HepG2 (cell line): ENCODE data around the gene PARN. TPM values are rescaled to one million over a fixed set of nuclear protein-coding genes. Genes with fewer than 3 reads are reported as not detected.
A peak's percentile ranks its signal among the peaks of the same experiment; 100 is the strongest.

Experiments used
- ATM ChIP-seq: fragments of 450-650 bp; IDR thresholded peaks from 2 replicates; pipeline ENCODE4 v1.7.1; 2017; ENCODE audit warnings: mild to moderate bottlenecking, borderline replicate concordance
- BHLHE40 ChIP-seq: IDR thresholded peaks from 2 replicates; pipeline ENCODE4 v1.6.1; 2011; ENCODE audit warnings: low read length, improper control_type of control experiment
- EED ChIP-seq: sonication (generic); formaldehyde crosslinking; IDR thresholded peaks from 2 replicates; pipeline ENCODE4 v1.5.0; 2020; ENCODE audit warnings: mild to moderate bottlenecking, missing genetic modification reagents
- GATAD1 ChIP-seq: IDR thresholded peaks from 2 replicates; pipeline ENCODE4 v1.6.1; 2016; ENCODE audit warnings: missing genetic modification reagents, missing compliant biosample characterization
- HES4 ChIP-seq: sonication (generic); formaldehyde crosslinking; IDR thresholded peaks from 2 replicates; pipeline ENCODE4 v1.9.0; 2021; ENCODE audit warnings: mild to moderate bottlenecking, missing genetic modification reagents, borderline replicate concordance
- KLF11 ChIP-seq: IDR thresholded peaks from 2 replicates; pipeline ENCODE4 v1.6.1; 2016; ENCODE audit warnings: missing compliant biosample characterization
- KLF13 ChIP-seq: sonication (generic); formaldehyde crosslinking; IDR thresholded peaks from 2 replicates; pipeline ENCODE4 v1.4.0; 2020; ENCODE audit warnings: mild to moderate bottlenecking, missing genetic modification reagents
- MEIS1 ChIP-seq: sonication (generic); formaldehyde crosslinking; IDR thresholded peaks from 2 replicates; pipeline ENCODE4 v1.9.0; 2021; ENCODE audit warnings: mild to moderate bottlenecking, missing genetic modification reagents, moderate library complexity, borderline replicate concordance
- MTF2 ChIP-seq: sonication (generic); formaldehyde crosslinking; IDR thresholded peaks from 2 replicates; pipeline ENCODE4 v1.5.0; 2020; ENCODE audit warnings: missing genetic modification reagents, borderline replicate concordance
- NFIB ChIP-seq: sonication (generic); formaldehyde crosslinking; IDR thresholded peaks from 2 replicates; pipeline ENCODE4 v1.9.0; 2021; ENCODE audit warnings: missing genetic modification reagents, mild to moderate bottlenecking, borderline replicate concordance
- NR1H2 ChIP-seq: sonication (generic); formaldehyde crosslinking; IDR thresholded peaks from 2 replicates; pipeline ENCODE4 v1.8.1; 2022; ENCODE audit warnings: low read depth, missing genetic modification reagents, borderline replicate concordance
- SIX4 ChIP-seq: sonication (generic); formaldehyde crosslinking; IDR thresholded peaks from 2 replicates; pipeline ENCODE4 v1.4.0; 2020; ENCODE audit warnings: missing genetic modification reagents
- TEAD3 ChIP-seq: optimal IDR thresholded peaks from 2 replicates; pipeline ENCODE3; 2016; ENCODE audit warnings: borderline replicate concordance
- TOPORS ChIP-seq: sonication (generic); formaldehyde crosslinking; IDR thresholded peaks from 2 replicates; pipeline ENCODE4 v1.8.0; 2023; ENCODE audit warnings: mild to moderate bottlenecking, missing genetic modification reagents
- YY1 ChIP-seq: IDR thresholded peaks from 2 replicates; pipeline ENCODE4 v1.6.1; 2011; ENCODE audit warnings: low read length, low read depth, moderate library complexity, mild to moderate bottlenecking; ENCODE audit not compliant: insufficient read depth, insufficient replicate concordance
- ZBTB21 ChIP-seq: sonication (generic); formaldehyde crosslinking; IDR thresholded peaks from 2 replicates; pipeline ENCODE4 v1.4.0; 2020; ENCODE audit warnings: missing genetic modification reagents
- ZFP36L2 ChIP-seq: sonication (generic); formaldehyde crosslinking; IDR thresholded peaks from 2 replicates; pipeline ENCODE4 v1.4.0; 2020; ENCODE audit warnings: missing genetic modification reagents
- ZKSCAN1 ChIP-seq: fragments of 150-350 bp; IDR thresholded peaks from 2 replicates; pipeline ENCODE4 v1.6.1; 2014; ENCODE audit warnings: low read length
- ZNF180 ChIP-seq: sonication (generic); formaldehyde crosslinking; IDR thresholded peaks from 2 replicates; pipeline ENCODE4 v1.4.0; 2020; ENCODE audit warnings: low read depth, missing genetic modification reagents, borderline replicate concordance
- ZNF317 ChIP-seq: sonication (generic); formaldehyde crosslinking; IDR thresholded peaks from 2 replicates; pipeline ENCODE4 v1.5.0; 2020; ENCODE audit warnings: mild to moderate bottlenecking, missing genetic modification reagents
- ZNF431 ChIP-seq: sonication (generic); formaldehyde crosslinking; IDR thresholded peaks from 2 replicates; pipeline ENCODE4 v1.9.0; 2022; ENCODE audit warnings: missing genetic modification reagents, low read depth, mild to moderate bottlenecking, borderline replicate concordance
- ZNF883 ChIP-seq: sonication (generic); formaldehyde crosslinking; IDR thresholded peaks from 2 replicates; pipeline ENCODE4 v1.5.1; 2020; ENCODE audit warnings: mild to moderate bottlenecking, missing genetic modification reagents; ENCODE audit errors: not compliant biosample characterization
- polyA plus RNA-seq, 8 experiments: library from polyadenylated mRNA; depleted of rRNA in 3 of 8; stranded (reverse) in 7 of 8; unstranded in 1 of 8; fragments of >200 nt; fragmentation: Illumina TruSeq in 4 of 8; extraction: Trizol in 4 of 8; gene quantifications; 2 replicates each; pipeline versions ENCODE4 v1.2.1 to v1.2.3, GENCODE V29; 2011 to 2016; ENCODE audit warnings: low read depth in 4 of 8, missing spikeins in 1 of 8, mixed read lengths in 1 of 8; ENCODE audit not compliant: insufficient read depth in 1 of 8
- total RNA-seq, 5 experiments: library from RNA; depleted of rRNA; stranded (reverse); fragments of >200 nt; fragmentation: Illumina TruSeq; extraction: Trizol; gene quantifications; 2 replicates each; pipeline ENCODE4 v1.2.3, GENCODE V29; 2016; ENCODE audit warnings: low read depth in 1 of 5
- TF ChIP-seq, protein P1 (sequence below): sonication (generic); formaldehyde crosslinking; IDR thresholded peaks from 2 replicates; pipeline ENCODE4 v1.4.0; 2020; ENCODE audit warnings: mild to moderate bottlenecking, missing genetic modification reagents
- TF ChIP-seq, protein P2 (sequence below): sonication (generic); formaldehyde crosslinking; IDR thresholded peaks from 2 replicates; pipeline ENCODE4 v1.4.0; 2020; ENCODE audit warnings: mild to moderate bottlenecking, missing genetic modification reagents, borderline replicate concordance

Gene PARN
- total and polyA plus RNA-seq, 2 of the 13 experiments (the other 11 are each of a cell fraction or from before 2014, with no cell fraction given), result 13.3 to 47.6 TPM

DNA sequence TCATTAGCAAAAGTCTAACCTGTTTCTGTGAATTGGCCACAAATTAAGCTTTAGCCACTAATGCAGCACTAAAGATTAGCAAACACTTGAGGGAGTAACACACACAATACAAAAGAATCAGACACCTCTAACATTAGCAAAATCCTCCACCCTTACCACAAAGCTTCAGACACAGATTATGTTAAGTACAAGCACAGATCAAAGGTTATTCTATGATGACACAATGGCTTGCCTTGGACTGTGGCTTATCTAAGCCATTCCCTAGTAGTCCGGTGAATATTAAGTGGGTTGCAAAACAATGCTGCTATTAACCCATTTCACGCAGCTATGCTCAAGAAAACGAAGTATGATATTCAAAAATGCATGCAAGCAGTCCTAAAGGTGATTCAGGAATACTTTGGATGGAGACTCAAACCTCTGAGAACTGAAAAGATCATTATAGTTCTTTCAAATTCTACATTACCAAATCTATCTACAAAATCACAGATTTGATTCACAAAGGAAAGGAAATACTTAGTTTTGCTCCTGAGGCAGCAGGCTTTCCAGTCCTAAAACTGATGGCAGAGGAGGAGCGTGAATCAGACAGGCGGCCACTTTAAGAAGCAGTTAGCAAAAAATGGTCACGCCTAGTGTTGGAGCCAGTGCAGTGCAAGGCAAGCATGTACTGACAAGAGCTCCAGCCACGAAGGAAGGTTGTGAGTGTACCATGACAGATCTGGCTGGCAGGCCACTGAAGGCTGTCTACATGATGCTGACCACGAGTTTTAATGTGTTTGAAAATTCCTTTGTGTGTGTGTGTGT is 67.2 kb downstream of the PARN start (continued):
- TF ChIP-seq KLF11 (peak; percentile 82; the same call in 1 of the 2 replicates), NFIB (CRISPR knock-in tag) (no peak), TEAD3 (CRISPR knock-in tag) (peak; percentile 84), MEIS1 (CRISPR knock-in tag) (no peak), ZNF883 (CRISPR knock-in tag) (peak; percentile 29), ATM (peak; percentile 67; the same call in 1 of the 2 replicates), GATAD1 (no peak), TOPORS (0 out of 2 replicates have a peak, but pooled peaks have one; percentile 49), EED (CRISPR knock-in tag) (no peak), YY1 (no peak), ZKSCAN1 (no peak), ZFP36L2 (no peak), BHLHE40 (no peak), ZNF317 (CRISPR knock-in tag) (no peak), ZNF180 (CRISPR knock-in tag) (no peak), KLF13 (no peak), SIX4 (peak; percentile 83), MTF2 (CRISPR knock-in tag) (no peak), ZNF431 (no peak), ZBTB21 (peak; percentile 98), HES4 (CRISPR knock-in tag) (no peak), NR1H2 (CRISPR knock-in tag) (no peak)
- TF ChIP-seq, protein P1, sequence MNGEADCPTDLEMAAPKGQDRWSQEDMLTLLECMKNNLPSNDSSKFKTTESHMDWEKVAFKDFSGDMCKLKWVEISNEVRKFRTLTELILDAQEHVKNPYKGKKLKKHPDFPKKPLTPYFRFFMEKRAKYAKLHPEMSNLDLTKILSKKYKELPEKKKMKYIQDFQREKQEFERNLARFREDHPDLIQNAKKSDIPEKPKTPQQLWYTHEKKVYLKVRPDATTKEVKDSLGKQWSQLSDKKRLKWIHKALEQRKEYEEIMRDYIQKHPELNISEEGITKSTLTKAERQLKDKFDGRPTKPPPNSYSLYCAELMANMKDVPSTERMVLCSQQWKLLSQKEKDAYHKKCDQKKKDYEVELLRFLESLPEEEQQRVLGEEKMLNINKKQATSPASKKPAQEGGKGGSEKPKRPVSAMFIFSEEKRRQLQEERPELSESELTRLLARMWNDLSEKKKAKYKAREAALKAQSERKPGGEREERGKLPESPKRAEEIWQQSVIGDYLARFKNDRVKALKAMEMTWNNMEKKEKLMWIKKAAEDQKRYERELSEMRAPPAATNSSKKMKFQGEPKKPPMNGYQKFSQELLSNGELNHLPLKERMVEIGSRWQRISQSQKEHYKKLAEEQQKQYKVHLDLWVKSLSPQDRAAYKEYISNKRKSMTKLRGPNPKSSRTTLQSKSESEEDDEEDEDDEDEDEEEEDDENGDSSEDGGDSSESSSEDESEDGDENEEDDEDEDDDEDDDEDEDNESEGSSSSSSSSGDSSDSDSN, result no peak
- TF ChIP-seq, protein P2, sequence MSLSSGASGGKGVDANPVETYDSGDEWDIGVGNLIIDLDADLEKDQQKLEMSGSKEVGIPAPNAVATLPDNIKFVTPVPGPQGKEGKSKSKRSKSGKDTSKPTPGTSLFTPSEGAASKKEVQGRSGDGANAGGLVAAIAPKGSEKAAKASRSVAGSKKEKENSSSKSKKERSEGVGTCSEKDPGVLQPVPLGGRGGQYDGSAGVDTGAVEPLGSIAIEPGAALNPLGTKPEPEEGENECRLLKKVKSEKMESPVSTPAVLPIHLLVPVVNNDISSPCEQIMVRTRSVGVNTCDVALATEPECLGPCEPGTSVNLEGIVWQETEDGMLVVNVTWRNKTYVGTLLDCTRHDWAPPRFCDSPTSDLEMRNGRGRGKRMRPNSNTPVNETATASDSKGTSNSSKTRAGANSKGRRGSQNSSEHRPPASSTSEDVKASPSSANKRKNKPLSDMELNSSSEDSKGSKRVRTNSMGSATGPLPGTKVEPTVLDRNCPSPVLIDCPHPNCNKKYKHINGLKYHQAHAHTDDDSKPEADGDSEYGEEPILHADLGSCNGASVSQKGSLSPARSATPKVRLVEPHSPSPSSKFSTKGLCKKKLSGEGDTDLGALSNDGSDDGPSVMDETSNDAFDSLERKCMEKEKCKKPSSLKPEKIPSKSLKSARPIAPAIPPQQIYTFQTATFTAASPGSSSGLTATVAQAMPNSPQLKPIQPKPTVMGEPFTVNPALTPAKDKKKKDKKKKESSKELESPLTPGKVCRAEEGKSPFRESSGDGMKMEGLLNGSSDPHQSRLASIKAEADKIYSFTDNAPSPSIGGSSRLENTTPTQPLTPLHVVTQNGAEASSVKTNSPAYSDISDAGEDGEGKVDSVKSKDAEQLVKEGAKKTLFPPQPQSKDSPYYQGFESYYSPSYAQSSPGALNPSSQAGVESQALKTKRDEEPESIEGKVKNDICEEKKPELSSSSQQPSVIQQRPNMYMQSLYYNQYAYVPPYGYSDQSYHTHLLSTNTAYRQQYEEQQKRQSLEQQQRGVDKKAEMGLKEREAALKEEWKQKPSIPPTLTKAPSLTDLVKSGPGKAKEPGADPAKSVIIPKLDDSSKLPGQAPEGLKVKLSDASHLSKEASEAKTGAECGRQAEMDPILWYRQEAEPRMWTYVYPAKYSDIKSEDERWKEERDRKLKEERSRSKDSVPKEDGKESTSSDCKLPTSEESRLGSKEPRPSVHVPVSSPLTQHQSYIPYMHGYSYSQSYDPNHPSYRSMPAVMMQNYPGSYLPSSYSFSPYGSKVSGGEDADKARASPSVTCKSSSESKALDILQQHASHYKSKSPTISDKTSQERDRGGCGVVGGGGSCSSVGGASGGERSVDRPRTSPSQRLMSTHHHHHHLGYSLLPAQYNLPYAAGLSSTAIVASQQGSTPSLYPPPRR (CRISPR knock-in tag), result peak; percentile 85
